Left renal cortex interstitium (tissue), 4 donors: ENCODE data around the gene PKP4. TPM values are rescaled to one million over a fixed set of nuclear protein-coding genes. Genes with fewer than 3 reads are reported as not detected.

ENCODE experiments used
- DNase-seq, 4 donors: peaks; one replicate each; pipeline ENCODE4 v3.0.0-alpha.2; 2013; ENCODE audit warnings: low read depth in 4 of 4, low spot score in 2 of 4, missing footprints in 1 of 4
- polyA plus RNA-seq, 4 donors: library from polyadenylated mRNA; unstranded; fragments of 120-200 nt; gene quantifications; one replicate each; pipeline ENCODE4 v1.2.1, GENCODE V29; 2013; ENCODE audit not compliant: insufficient read length in 4 of 4

The PKP4 gene
- polyA plus RNA-seq, 4 donors = 119 to 194 (median 161) TPM

GRCh38 chr2:158712791-158713522, 256.2 kb downstream of the PKP4 start:
- no peak for DNase-seq

DNA sequence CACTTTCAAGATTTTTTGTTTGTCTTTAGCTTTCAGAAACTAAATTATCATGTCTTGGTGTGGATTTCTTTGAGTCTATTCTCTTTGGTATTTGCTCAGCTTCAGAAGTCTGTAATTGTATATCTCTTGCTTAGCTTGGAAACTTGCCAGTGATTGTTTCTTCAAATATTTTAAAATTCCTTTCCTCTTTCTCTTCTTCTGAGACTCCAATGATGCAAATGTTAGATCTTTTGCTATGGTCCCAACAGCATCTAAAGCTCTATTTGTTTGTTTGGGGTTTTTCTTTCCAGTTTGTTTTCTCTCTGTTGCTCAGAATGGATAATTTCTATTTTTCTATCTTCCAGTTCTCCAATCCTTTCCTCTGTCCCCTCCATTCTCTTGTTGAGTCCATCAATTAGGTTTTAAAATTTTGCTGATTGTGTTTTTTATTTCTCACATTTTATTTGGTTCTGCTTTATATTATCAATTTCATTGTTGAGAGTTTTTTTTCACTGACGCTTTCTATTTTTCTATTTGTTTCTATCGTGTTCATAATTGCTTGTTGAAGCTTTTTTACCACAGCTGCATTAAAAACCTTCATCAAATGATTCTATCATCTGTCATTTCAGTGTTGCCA, 256.9 kb downstream of the PKP4 start:
- no peak for DNase-seq

GRCh38 chr2:158714420-158714819, 257.7 kb downstream of the PKP4 start:
- no peak for DNase-seq

GRCh38 chr2:158715357-158715756, 258.6 kb downstream of the PKP4 start:
- no peak for DNase-seq

- DNase-seq = no peak
Measured at GRCh38 chr2:158716121-158716791, 259.5 kb downstream of the PKP4 start.

DNA sequence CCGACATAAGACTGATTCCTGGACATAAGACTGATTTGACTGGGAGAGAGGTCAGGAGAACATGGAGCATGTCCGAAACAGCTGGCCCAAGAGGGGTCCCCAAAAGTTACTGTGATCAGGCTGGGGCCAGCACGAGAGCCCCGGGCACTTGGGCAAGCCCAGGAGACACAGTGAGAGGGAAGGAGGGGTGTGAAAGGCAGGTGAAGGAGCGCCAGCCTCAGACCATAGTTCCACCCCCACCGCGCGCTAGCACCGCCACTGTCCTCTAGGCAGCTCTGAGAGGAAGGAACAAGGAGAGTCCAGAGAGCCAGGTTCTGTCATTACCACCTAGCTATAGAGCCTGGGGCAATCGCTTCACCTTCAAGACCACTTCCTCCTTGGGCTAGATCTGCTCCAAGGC, 260.2 kb downstream of the PKP4 start:
- DNase-seq = no peak

DNA sequence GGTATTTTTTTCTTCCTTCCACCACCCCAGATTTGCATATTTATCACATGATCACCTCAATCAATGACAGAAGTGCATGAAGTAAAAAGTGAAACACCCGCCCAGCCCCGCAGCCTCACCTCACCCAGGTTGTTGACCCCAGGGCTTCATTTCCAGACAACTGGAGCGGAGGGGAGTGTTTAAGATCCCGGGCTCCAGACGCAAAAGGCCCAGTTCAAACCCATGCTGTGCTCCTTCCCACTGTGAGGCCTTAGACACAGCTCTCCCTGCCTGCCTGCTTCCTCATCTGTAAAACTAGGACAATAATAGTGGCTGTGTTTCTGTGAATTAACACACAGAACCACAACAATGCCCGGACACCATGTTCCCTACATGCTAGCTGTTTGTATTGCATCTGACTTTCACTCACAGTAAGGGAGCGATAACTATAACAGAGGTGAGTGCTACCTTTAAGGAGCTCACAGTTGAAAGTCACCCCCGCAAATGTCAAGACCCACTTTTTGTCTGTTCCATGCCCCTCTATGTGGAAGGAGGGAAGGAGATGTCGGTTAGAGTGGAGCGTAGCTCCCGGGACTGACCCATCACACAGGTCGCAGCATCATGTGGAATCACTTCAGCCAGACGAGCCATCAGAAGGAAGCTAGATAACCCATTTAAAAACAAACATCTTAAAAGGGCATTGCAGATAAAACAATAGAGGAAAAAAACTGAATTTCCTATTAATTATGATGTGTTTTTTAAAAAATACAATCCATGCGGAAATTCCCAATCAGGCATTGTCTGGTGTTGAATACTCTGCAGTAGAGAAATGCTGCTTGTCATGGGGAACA, 260.8 kb downstream of the PKP4 start:
- no peak for DNase-seq

DNA sequence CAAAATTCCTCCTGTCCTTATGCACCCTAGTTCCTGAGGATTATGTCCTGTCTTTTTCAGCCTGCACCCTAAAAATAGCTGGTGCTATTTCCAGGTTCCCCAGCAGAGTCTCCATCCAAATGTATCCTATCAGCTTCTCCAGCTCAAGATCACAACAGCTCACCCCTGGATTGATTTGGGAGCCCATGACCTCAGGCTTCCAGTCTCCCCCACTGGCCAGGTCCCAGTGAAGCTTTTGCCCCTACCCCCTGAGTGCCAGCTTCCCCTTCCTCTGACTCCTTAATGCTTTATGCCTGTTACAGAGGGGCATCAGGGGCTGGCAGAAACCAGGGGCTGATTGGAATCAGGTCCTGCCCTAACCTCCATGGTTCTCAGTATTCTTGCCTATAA, 261.4 kb downstream of the PKP4 start:
- no peak for DNase-seq

- no peak for DNase-seq
Measured at GRCh38 chr2:158718851-158719250, 262.1 kb downstream of the PKP4 start.

DNA sequence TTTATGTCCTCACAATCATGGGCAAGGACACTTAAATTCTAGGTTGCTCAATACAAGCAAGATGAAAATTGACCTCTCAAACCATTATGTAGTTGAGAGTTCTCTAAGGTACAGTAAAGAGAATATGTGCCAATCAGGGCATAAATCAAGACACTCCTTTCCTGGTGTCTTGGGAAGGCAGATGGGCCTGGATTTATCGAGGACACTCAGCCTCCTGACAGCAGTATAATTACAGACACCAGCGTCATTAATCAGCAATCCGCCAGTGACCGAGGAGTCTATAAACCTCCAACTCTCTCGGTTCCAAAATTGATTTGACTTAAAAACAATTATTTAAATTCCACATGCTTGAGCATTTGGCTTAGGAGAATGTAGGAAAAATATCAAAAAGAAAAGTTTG, 262.7 kb downstream of the PKP4 start:
- no peak for DNase-seq

GRCh38 chr2:158722266-158723105, 265.7 kb downstream of the PKP4 start:
- DNase-seq = no peak

DNA sequence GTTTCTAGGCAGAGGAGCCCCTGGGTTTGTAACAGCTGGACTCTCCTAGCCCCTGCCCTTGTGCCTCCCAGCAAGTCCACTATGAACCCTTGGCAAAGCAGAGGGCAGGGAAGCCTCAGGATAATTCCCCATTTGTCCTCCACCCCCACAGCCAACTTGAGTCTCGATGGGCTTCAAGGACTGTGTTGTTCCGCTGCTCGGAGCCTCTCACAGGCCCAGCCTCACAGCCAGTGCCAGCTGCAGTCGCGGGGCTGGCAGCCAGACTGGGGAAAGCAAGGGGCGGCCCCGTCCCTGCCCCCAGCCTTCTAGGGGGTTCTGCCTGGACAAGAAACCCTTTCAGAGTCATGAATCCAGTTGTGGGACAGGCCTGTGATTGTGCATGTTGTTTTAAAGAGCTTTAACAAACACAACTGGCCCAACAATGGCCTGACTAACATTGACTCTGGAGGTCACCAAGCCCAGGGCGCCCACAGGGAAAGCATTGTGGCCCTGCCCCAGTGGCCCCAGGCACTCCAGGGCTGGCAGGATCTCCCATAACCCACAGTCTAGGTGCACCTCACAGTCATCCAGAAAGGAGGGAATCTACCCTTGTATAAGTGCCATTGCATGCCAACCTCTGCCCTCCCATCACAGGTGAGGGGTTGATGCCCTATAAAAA, 266.6 kb downstream of the PKP4 start:
- DNase-seq = no peak

GRCh38 chr2:158723921-158724802, 267.4 kb downstream of the PKP4 start:
- DNase-seq = no peak

DNA sequence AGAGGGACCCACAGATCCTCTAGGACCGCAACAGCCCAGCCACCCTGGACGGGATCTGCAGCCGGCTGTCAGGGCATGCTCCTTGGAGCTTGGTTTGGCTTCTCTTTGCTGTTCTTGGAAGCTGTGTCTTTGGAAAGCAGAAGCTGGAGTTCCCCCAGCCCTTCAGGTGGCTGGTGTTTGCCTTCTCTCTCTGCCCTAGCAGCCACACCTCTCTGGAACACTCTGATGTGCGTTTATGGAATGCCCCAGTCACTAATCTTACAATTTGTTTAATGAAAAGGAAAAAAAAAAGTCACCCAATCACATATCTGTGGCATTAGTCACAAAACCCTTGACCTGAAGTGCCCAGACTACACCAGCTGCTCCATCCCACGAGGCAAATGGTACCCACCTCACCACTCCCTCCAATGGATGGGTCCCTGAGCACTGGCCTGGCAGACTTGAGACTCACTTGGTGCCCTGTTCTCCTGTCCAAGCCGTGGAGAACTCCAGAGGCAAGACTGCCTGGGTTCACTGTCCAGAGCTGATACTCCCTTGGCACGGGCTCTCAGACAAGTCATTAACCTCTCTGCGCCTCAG, 268.1 kb downstream of the PKP4 start:
- DNase-seq = no peak

GRCh38 chr2:158725441-158725891, 268.7 kb downstream of the PKP4 start:
- no peak for DNase-seq

DNA sequence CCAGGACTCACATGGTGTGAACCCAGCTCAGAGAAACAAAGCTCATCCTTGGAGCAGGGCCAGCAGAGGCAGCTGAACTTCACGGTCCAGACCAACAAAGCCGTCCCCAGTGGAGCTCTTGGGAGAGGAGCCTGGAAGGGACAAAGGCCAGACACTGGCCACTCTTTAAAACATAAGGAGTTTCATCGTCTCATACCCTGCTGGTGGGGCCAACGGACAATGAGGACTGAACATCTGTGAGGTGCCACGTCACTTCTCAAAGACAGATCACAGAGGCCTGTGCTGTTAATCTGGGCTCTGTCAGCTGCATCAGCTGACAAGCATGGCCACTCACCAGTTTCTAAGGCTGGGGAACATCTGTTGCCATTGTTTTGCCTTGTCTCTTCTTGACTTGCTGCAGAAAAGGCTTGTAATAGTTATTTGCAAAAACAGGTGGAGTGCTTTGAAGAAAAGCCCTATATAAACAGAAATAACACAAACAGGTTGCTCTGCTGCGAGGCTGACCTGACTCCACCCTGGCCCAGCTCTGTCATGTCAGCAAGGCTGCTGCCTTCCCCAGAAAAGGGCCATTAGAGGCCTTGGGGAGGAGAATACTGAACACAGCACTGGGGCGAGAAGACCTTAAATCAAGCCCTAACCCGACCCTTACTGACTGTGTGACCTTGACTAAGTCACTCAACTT, 270.3 kb downstream of the PKP4 start:
- no peak for DNase-seq

DNA sequence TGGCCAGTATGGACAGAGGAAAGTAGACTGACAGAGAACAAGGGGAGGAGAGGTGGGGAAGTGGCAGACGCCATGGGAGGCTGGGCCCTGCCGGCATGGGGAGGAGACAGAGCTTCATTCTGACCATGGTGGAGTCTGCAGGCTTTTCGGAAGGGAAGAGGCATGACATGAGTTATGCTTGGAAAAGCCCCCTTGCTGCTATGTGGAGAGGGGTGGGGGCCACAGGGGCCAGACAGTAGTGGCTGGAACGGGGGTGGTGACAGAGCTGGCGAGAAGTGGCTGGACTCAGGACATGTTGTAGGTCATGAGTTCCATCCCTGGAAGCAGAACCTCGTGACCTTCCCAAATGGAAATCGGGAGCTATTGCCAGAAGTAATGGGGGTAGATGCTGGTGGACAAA, 271.7 kb downstream of the PKP4 start:
- no peak for DNase-seq

GRCh38 chr2:158729451-158729850, 272.7 kb downstream of the PKP4 start:
- no peak for DNase-seq
